B cell (primary cell): ENCODE data around the gene PUS7. TPM values are rescaled to one million over a fixed set of nuclear protein-coding genes. Genes with fewer than 3 reads are reported as not detected.
"Not testable (repeated sequence)": the region's sequence is repeated elsewhere in the genome, so short reads cannot be mapped to it uniquely, and the experiment has no call there.

Experiments
- ATAC-seq: fragments of 200-7000 bp; cut with Tn5 transposase; one replicate; pipeline ENCODE4 v1.10.0; 2021; ENCODE audit warnings: low read depth, mild to moderate bottlenecking, moderate number of reproducible peaks, moderate library complexity
- CTCF ChIA-PET: fragments of 350-600 bp; sonication (Branson Sonifier 250); formaldehyde crosslinking; loops from one replicate; lab custom pipeline; 2021; ENCODE audit warnings: antibody characterized with exemption, inconsistent platforms; lab: Charles Lee
- POLR2A ChIA-PET: fragments of 350-600 bp; sonication (Branson Sonifier 250); formaldehyde crosslinking; loops from one replicate; lab custom pipeline; 2021; ENCODE audit warnings: antibody characterized with exemption; lab: Charles Lee
- DNase-seq: peaks from one replicate; pipeline ENCODE4 v3.0.0; 2013
- H2AFZ ChIP-seq: 2 replicates; pipeline ENCODE4 v1.6.1; 2012; ENCODE audit warnings: mild to moderate bottlenecking, low read depth, low read length; ENCODE audit not compliant: insufficient read depth, poor library complexity, severe bottlenecking
- H3K27ac ChIP-seq, 2 donors: 1 replicate in 1 of 2; 2 replicates in 1 of 2; pipeline ENCODE4 v1.5.1; 2012 to 2013; ENCODE audit warnings: low read length in 2 of 2, mild to moderate bottlenecking in 2 of 2, moderate library complexity in 1 of 2
- H3K27me3 ChIP-seq, 4 experiments: fragments of 200-600 bp in 1 of 4; sonication (generic) in 1 of 4; replicated peaks in 1 of 4; 1 replicate in 2 of 4; 2 replicates in 2 of 4; pipeline versions ENCODE4 v1.6.1 to v1.7.0; 2013 to 2016; ENCODE audit warnings: low read length in 3 of 4, mild to moderate bottlenecking in 2 of 4, mixed read lengths in 1 of 4, moderate library complexity in 1 of 4; ENCODE audit not compliant: insufficient read depth in 4 of 4, control insufficient read depth in 3 of 4; ENCODE audit errors: control extremely low read depth in 1 of 4
- H3K36me3 ChIP-seq, 2 experiments: replicated peaks in 1 of 2; 1 replicate in 1 of 2; 2 replicates in 1 of 2; pipeline versions ENCODE4 v1.6.1 to v1.7.1; 2013; ENCODE audit warnings: low read length in 1 of 2; ENCODE audit not compliant: insufficient read depth in 2 of 2, control insufficient read depth in 1 of 2; ENCODE audit errors: control extremely low read depth in 1 of 2, extremely low read depth in 1 of 2
- H3K4me1 ChIP-seq, 2 donors: fragments of 200-600 bp in 1 of 2; sonication (generic) in 1 of 2; 1 replicate in 1 of 2; 2 replicates in 1 of 2; pipeline versions ENCODE4 v1.5.1 to v1.6.1; 2013 to 2017; ENCODE audit warnings: low read length in 2 of 2; ENCODE audit not compliant: control insufficient read depth in 2 of 2, insufficient read depth in 2 of 2
- H3K4me2 ChIP-seq: replicated peaks from 2 replicates; pipeline ENCODE3; 2012; ENCODE audit warnings: mild to moderate bottlenecking, low read depth, low read length; ENCODE audit not compliant: poor library complexity, severe bottlenecking
- H3K4me3 ChIP-seq, 5 experiments: fragments of 200-600 bp in 1 of 5; sonication (generic) in 1 of 5; 1 replicate in 3 of 5; 2 replicates in 2 of 5; pipeline versions ENCODE4 v1.5.1 to v1.7.0; 2011 to 2016; ENCODE audit warnings: low read length in 4 of 5, mild to moderate bottlenecking in 4 of 5, low read depth in 2 of 5, control low read depth in 1 of 5, moderate library complexity in 1 of 5; ENCODE audit not compliant: insufficient read depth in 1 of 5; ENCODE audit errors: control extremely low read depth in 1 of 5, extremely low read depth in 1 of 5
- H3K79me2 ChIP-seq: fragments of 200-600 bp; sonication (generic); one replicate; pipeline ENCODE4 v1.6.0; 2016; ENCODE audit warnings: low read length; ENCODE audit not compliant: control insufficient read depth, insufficient read depth
- H3K9ac ChIP-seq: fragments of 200-600 bp; sonication (generic); 2 replicates; pipeline ENCODE4 v1.6.1; 2017; ENCODE audit warnings: mild to moderate bottlenecking, low read length, moderate library complexity
- H3K9me3 ChIP-seq, 3 donors: one replicate each; pipeline versions ENCODE4 v1.6.1 to v1.7.1; 2013; ENCODE audit warnings: low read length in 2 of 3; ENCODE audit not compliant: control insufficient read depth in 2 of 3, insufficient read depth in 1 of 3; ENCODE audit errors: control extremely low read depth in 1 of 3
- H4K20me1 ChIP-seq: 2 replicates; pipeline ENCODE4 v1.6.0; 2012; ENCODE audit warnings: mild to moderate bottlenecking, low read length; ENCODE audit not compliant: insufficient read depth, control insufficient read depth, poor library complexity, severe bottlenecking
- H3K27ac Mint-ChIP-seq: one replicate; pipeline ENCODE4 v1.8.0; 2021; ENCODE audit warnings: mixed read lengths
- H3K27me3 Mint-ChIP-seq: one replicate; pipeline ENCODE4 v1.8.0; 2021; ENCODE audit warnings: mixed read lengths
- H3K4me1 Mint-ChIP-seq: one replicate; pipeline ENCODE4 v1.8.0; 2021; ENCODE audit warnings: mixed read lengths
- H3K4me3 Mint-ChIP-seq: one replicate; pipeline ENCODE4 v1.8.0; 2021; ENCODE audit warnings: mixed read lengths
- H3K9me3 Mint-ChIP-seq: one replicate; pipeline ENCODE4 v1.8.0; 2022; ENCODE audit warnings: mixed read lengths; ENCODE audit not compliant: insufficient read depth
- CTCF ChIP-seq: fragments of 200-600 bp; IDR thresholded peaks from one replicate; pipeline ENCODE4 v1.8.0; 2022; ENCODE audit warnings: antibody characterized with exemption, mild to moderate bottlenecking
- EZH2 ChIP-seq: IDR thresholded peaks from 2 replicates; pipeline ENCODE4 v1.6.1; 2012; ENCODE audit warnings: borderline replicate concordance, low read depth, mild to moderate bottlenecking, moderate library complexity, low read length; ENCODE audit not compliant: insufficient read depth, poor library complexity, severe bottlenecking
- WGBS: methylation state at CpG from one replicate; pipeline ENCODE4 v1.1.5; 2013; ENCODE audit warnings: missing lambda C conversion rate; ENCODE audit not compliant: insufficient coverage; 5-methylcytosine and 5-hydroxymethylcytosine counted together
- intact Hi-C: fragments of 100-400 bp; cut with micrococcal nuclease; formaldehyde crosslinking; loops from one replicate; pipeline ENCODE4 v1.10.0; 2022
- polyA plus RNA-seq: library from polyadenylated mRNA; depleted of rRNA; stranded (reverse); fragments of >200 nt; gene quantifications from 2 replicates; pipeline ENCODE4 v1.2.3, GENCODE V29; 2012
- total RNA-seq, 2 donors: library from RNA; stranded (reverse); fragments of 120-200 nt in 1 of 2; gene quantifications; 1 replicate in 1 of 2; 2 replicates in 1 of 2; pipeline versions ENCODE4 v1.2.3 to v1.2.4, GENCODE V29; 2013 to 2022

Gene PUS7
- total and polyA plus RNA-seq, 2 donors (not counting 1 experiment from before 2014, with no cell fraction given) = 2.0 to 7.7 TPM

GRCh38 chr7:105454095-105454747 lies 67.8 kb downstream of the PUS7 start:
- TF ChIP-seq EZH2 = no peak
- TF ChIP-seq CTCF = no peak
- DNase-seq (no peak), ATAC-seq (no peak)
- H3K27me3 ChIP-seq = no peaks in the 10 kb centered on the region
- no peak overlapping the region for H3K27ac ChIP-seq
- intact Hi-C loops = no loop called here
- H3K4me2 ChIP-seq = no peak overlapping the region
- Mint-ChIP-seq H3K4me1 (peaks cover 35% of the 10 kb centered on the region), H3K27me3 (no peaks in the 10 kb centered on the region), H3K4me3 (no peak overlapping the region), H3K27ac (no peak overlapping the region), H3K9me3 (no peaks in the 10 kb centered on the region)
- H3K9me3 ChIP-seq = peaks cover 0 to 12% (median 0%) of the 10 kb centered on the region in 3 donors
- peaks cover 23 to 29% of the 10 kb centered on the region in 2 donors for H3K4me1 ChIP-seq
- no CpG with 5 or more reads among the region's 3 CpGs for WGBS
- no peak overlapping the region for H2AFZ ChIP-seq
- no peaks in the 10 kb centered on the region for H4K20me1 ChIP-seq
- H3K79me2 ChIP-seq = no peaks in the 10 kb centered on the region
- H3K4me3 ChIP-seq = no peak overlapping the region
- no peak overlapping the region for H3K9ac ChIP-seq
- CTCF ChIA-PET = interaction anchor here (0.6 to 1.3 kb wide), 4 partner anchors 11 to 34 kb away, joined by 3 read pairs; no protein-coding TSS in a partner anchor
- POLR2A ChIA-PET = no interaction called here
- H3K36me3 ChIP-seq = peaks cover 2 to 4% of the 10 kb centered on the region in 2 experiments

- WGBS = 50% methylated on average over 2 of the region's 2 CpGs
- H4K20me1 ChIP-seq = no peaks in the 10 kb centered on the region
- peaks cover 0 to 20% (median 0%) of the 10 kb centered on the region in 3 donors for H3K9me3 ChIP-seq
- no peaks in the 10 kb centered on the region for H3K9me3 Mint-ChIP-seq
- peaks cover 44 to 50% of the 10 kb centered on the region in 2 donors for H3K4me1 ChIP-seq
- TF ChIP-seq CTCF (no peak), EZH2 (no peak)
- peak overlapping the region; percentile 54 for H3K27ac Mint-ChIP-seq
- H3K27ac ChIP-seq = peak overlapping the region in 1 of 2 donors; percentile 21
- peak overlapping the region in 1 of 5 experiments; percentile 32 for H3K4me3 ChIP-seq
- no peaks in the 10 kb centered on the region for H3K36me3 ChIP-seq
- no peaks in the 10 kb centered on the region for H3K79me2 ChIP-seq
- peak overlapping the region; percentile 25 for H3K9ac ChIP-seq
- H3K4me1 Mint-ChIP-seq = peaks cover 53% of the 10 kb centered on the region
- H3K27me3 Mint-ChIP-seq = no peaks in the 10 kb centered on the region
- no peak overlapping the region for H2AFZ ChIP-seq
- peak overlapping the region; percentile 43 for H3K4me3 Mint-ChIP-seq
- intact Hi-C loops = no loop called here
- H3K27me3 ChIP-seq = no peaks in the 10 kb centered on the region
- ATAC-seq = no peak
- peak overlapping the region; percentile 36 for H3K4me2 ChIP-seq
- ChIA-PET CTCF (interaction anchor here (2.1 kb wide), 1 partner anchor 22 kb away, joined by 7 read pairs; no protein-coding TSS in a partner anchor), POLR2A (no interaction called here)
- peak; percentile 27 for DNase-seq
Observed at GRCh38 chr7:105452085-105452484, 70.0 kb downstream of the PUS7 start.

GRCh38 chr7:105450870-105451269 lies 71.2 kb downstream of the PUS7 start:
- H3K36me3 ChIP-seq, H3K9ac ChIP-seq, H3K27me3 Mint-ChIP-seq, H3K4me2 ChIP-seq, H3K27me3 ChIP-seq, H3K4me3 Mint-ChIP-seq, H2AFZ ChIP-seq, H3K4me3 ChIP-seq, H4K20me1 ChIP-seq, H3K27ac Mint-ChIP-seq, intact Hi-C loops, H3K79me2 ChIP-seq, ATAC-seq, H3K27ac ChIP-seq, DNase-seq, H3K9me3 Mint-ChIP-seq: not testable (repeated sequence)
- Histone ChIP-seq H3K9me3 (peaks cover 0 to 20% (median 0%) of the 10 kb centered on the region in 3 donors), H3K4me1 (peaks cover 51 to 58% of the 10 kb centered on the region in 2 donors)
- ChIA-PET CTCF (interaction anchor here (2.1 kb wide), 1 partner anchor 21 kb away, joined by 7 read pairs; no protein-coding TSS in a partner anchor), POLR2A (interaction anchor here (0.6 kb wide), 1 partner anchor 119 kb away, joined by 3 read pairs; no protein-coding TSS in a partner anchor)
- peaks cover 60% of the 10 kb centered on the region for H3K4me1 Mint-ChIP-seq
- no CpG with 5 or more reads among the region's 5 CpGs for WGBS
